GM21381 (cell line): ENCODE data around the gene TMEM51.
"Not testable (repeated sequence)": the region's sequence is repeated elsewhere in the genome, so short reads cannot be mapped to it uniquely, and the experiment has no call there.

Experiments used
- ATAC-seq: cut with Tn5 transposase; IDR thresholded peaks from one replicate; pipeline ENCODE4 v1.9.1; 2021; ENCODE audit warnings: mild to moderate bottlenecking, moderate library complexity; ENCODE audit not compliant: unreplicated experiment

TMEM51 gene

GRCh38 chr1:15175324-15176094 is 22.0 kb downstream of the TMEM51 start:
- ATAC-seq = not testable (repeated sequence)

GRCh38 chr1:15176120-15176519 is 22.6 kb downstream of the TMEM51 start:
- no peak for ATAC-seq

GRCh38 chr1:15176898-15177665 is 23.5 kb downstream of the TMEM51 start:
- no peak for ATAC-seq

- no peak for ATAC-seq
Observed at GRCh38 chr1:15177710-15178166, 24.2 kb downstream of the TMEM51 start.

GRCh38 chr1:15178571-15179484 is 25.3 kb downstream of the TMEM51 start:
- no peak for ATAC-seq

GRCh38 chr1:15179485-15179883 is 25.9 kb downstream of the TMEM51 start:
- no peak for ATAC-seq

- ATAC-seq = no peak
Observed at GRCh38 chr1:15180189-15180588, 26.6 kb downstream of the TMEM51 start.

GRCh38 chr1:15180945-15181523 is 27.5 kb downstream of the TMEM51 start:
- ATAC-seq = no peak

- ATAC-seq = no peak
Observed at GRCh38 chr1:15181564-15181963, 28.0 kb downstream of the TMEM51 start.

GRCh38 chr1:15184436-15185241 is 31.1 kb downstream of the TMEM51 start:
- no peak for ATAC-seq

GRCh38 chr1:15185617-15186016 is 32.1 kb downstream of the TMEM51 start:
- ATAC-seq = no peak

- ATAC-seq = no peak
Observed at GRCh38 chr1:15186073-15186845, 32.7 kb downstream of the TMEM51 start.

GRCh38 chr1:15186846-15187151 is 33.3 kb downstream of the TMEM51 start:
- ATAC-seq = no peak

GRCh38 chr1:15187175-15188129 is 33.9 kb downstream of the TMEM51 start:
- no peak for ATAC-seq

GRCh38 chr1:15188130-15188524 is 34.6 kb downstream of the TMEM51 start:
- no peak for ATAC-seq

- no peak for ATAC-seq
Observed at GRCh38 chr1:15188678-15189077, 35.1 kb downstream of the TMEM51 start.

GRCh38 chr1:15189692-15190370 is 36.3 kb downstream of the TMEM51 start:
- ATAC-seq = no peak

GRCh38 chr1:15191267-15191666 is 37.7 kb downstream of the TMEM51 start:
- ATAC-seq = no peak
